NK-92 (cell line): Measurements from ENCODE around the gene PTPRG.
"Not testable (repeated sequence)": the region's sequence is repeated elsewhere in the genome, so short reads cannot be mapped to it uniquely, and the experiment has no call there.

Source experiments
- DNase-seq: peaks from one replicate; lab custom pipeline; 2025; ENCODE audit not compliant: unreplicated experiment; lab: John Stamatoyannopoulos, UW

Gene PTPRG

GRCh38 chr3:61681636-61682035 is 120.3 kb downstream of the PTPRG start:
- DNase-seq: no peak

GRCh38 chr3:61682671-61683548 is 121.5 kb downstream of the PTPRG start:
- DNase-seq: no peak

- DNase-seq: no peak
Measured at GRCh38 chr3:61683549-61684236, 122.3 kb downstream of the PTPRG start.

- no peak for DNase-seq
Measured at GRCh38 chr3:61684386-61684785, 123.0 kb downstream of the PTPRG start.

GRCh38 chr3:61685755-61686154 is 124.4 kb downstream of the PTPRG start:
- no peak for DNase-seq

GRCh38 chr3:61686228-61686648 is 124.9 kb downstream of the PTPRG start:
- no peak for DNase-seq

- no peak for DNase-seq
Measured at GRCh38 chr3:61687206-61687605, 125.8 kb downstream of the PTPRG start.

- no peak for DNase-seq
Measured at GRCh38 chr3:61687663-61688306, 126.4 kb downstream of the PTPRG start.

- no peak for DNase-seq
Measured at GRCh38 chr3:61688307-61688984, 127.1 kb downstream of the PTPRG start.

GRCh38 chr3:61690016-61690415 is 128.6 kb downstream of the PTPRG start:
- no peak for DNase-seq

GRCh38 chr3:61691466-61691865 is 130.1 kb downstream of the PTPRG start:
- no peak for DNase-seq

- no peak for DNase-seq
Measured at GRCh38 chr3:61697301-61697700, 135.9 kb downstream of the PTPRG start.

- DNase-seq: not testable (repeated sequence)
Measured at GRCh38 chr3:61698278-61699072, 137.1 kb downstream of the PTPRG start.

- no peak for DNase-seq
Measured at GRCh38 chr3:61699622-61700021, 138.3 kb downstream of the PTPRG start.

GRCh38 chr3:61701011-61701410 is 139.6 kb downstream of the PTPRG start:
- no peak for DNase-seq

GRCh38 chr3:61702453-61702852 is 141.1 kb downstream of the PTPRG start:
- no peak for DNase-seq

GRCh38 chr3:61704807-61705206 is 143.4 kb downstream of the PTPRG start:
- DNase-seq: no peak

GRCh38 chr3:61707492-61707891 is 146.1 kb downstream of the PTPRG start:
- DNase-seq: no peak

GRCh38 chr3:61710920-61711319 is 149.5 kb downstream of the PTPRG start:
- not testable (repeated sequence) for DNase-seq

- DNase-seq: no peak
Measured at GRCh38 chr3:61714225-61714624, 152.9 kb downstream of the PTPRG start.
